Body of pancreas (tissue), 4 donors: Measurements from ENCODE around the gene COX8A. TPM values are rescaled to one million over a fixed set of nuclear protein-coding genes. Genes with fewer than 3 reads are reported as not detected.

Experiments used
- ATAC-seq: fragments of 150-250 bp; one replicate; pipeline ENCODE4 v1.9.1; 2016
- DNase-seq, 4 donors: peaks; one replicate each; pipeline ENCODE4 v3.0.0-alpha.2; 2019
- H3K27ac ChIP-seq, 4 donors: fragments of 200-600 bp; sonication (generic); 1 replicate in 3 of 4; 2 replicates in 1 of 4; pipeline versions ENCODE4 v1.5.1 to v1.6.1; 2016 to 2019; ENCODE audit warnings: mild to moderate bottlenecking in 1 of 4, mixed read lengths in 1 of 4, moderate library complexity in 1 of 4
- H3K27me3 ChIP-seq, 2 donors: fragments of 200-600 bp; sonication (generic); one replicate each; pipeline ENCODE4 v1.6.0; 2016; ENCODE audit warnings: mild to moderate bottlenecking in 1 of 2
- H3K36me3 ChIP-seq, 2 donors: fragments of 200-600 bp; sonication (generic); replicated peaks in 1 of 2; 2 replicates each; pipeline ENCODE4 v1.5.1; 2016; ENCODE audit warnings: low read depth in 2 of 2; ENCODE audit not compliant: insufficient read depth in 1 of 2
- H3K4me1 ChIP-seq: fragments of 200-600 bp; sonication (generic); one replicate; pipeline ENCODE4 v1.6.0; 2016
- H3K4me3 ChIP-seq, 2 donors: fragments of 200-600 bp; sonication (generic); 1 replicate in 1 of 2; 2 replicates in 1 of 2; pipeline ENCODE4 v1.5.1; 2016 to 2019
- H3K9me3 ChIP-seq, 3 donors: fragments of 200-600 bp; sonication (generic); 1 replicate in 2 of 3; 2 replicates in 1 of 3; pipeline ENCODE4 v1.5.1; 2016
- POLR2A ChIP-seq, 3 donors: fragments of 450-650 bp; IDR thresholded peaks; one replicate each; pipeline ENCODE4 v1.6.1; 2016; ENCODE audit warnings: antibody characterized with exemption in 3 of 3, mild to moderate bottlenecking in 2 of 3
- WGBS, 2 donors: methylation state at CpG; one replicate each; pipeline ENCODE4 v1.1.5; 2017; 5-methylcytosine and 5-hydroxymethylcytosine counted together
- intact Hi-C: fragments of 100-400 bp; cut with DNase I; formaldehyde crosslinking; loops from one replicate; pipeline ENCODE4 v1.15.1; 2023
- total RNA-seq, 2 donors: library from RNA; depleted of rRNA; stranded (reverse); fragments of >200 nt; gene quantifications; one replicate each; pipeline ENCODE4 v1.1.0, GENCODE V29; 2016
- TF ChIP-seq, protein P1 (sequence below), 7 experiments: fragments of 450-650 bp in 4 of 7; fragments of 200-600 bp in 3 of 7; sonication (generic) in 3 of 7; IDR thresholded peaks; one replicate each; pipeline ENCODE4 v1.5.1; 2016 to 2019; ENCODE audit warnings: antibody characterized with exemption in 7 of 7

Gene COX8A
- total RNA-seq, 2 donors from 2014 or later: 51.9 to 184 TPM

DNA sequence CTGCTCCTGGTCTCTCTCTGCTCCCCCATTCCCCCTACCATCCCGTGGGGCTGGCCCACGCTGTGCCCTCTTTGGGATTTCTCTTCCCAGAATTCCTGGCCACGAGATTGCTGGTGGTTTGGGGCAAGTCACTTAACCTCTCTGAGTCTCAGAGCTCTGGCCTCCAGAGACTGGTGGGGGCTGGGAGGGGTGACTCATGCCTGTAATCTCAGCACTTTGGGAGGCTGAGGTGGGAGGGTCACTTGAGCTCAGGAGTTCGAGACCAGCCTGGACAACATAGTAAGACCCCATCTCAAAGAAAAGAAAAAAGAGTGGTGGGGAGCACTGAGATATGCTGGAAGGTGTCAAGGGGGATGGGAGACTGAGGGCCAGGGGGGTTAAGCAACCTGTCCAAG lies 30.2 kb downstream of the COX8A start:
- 65 to 72% methylated on average over 4 of the region's 4 CpGs for WGBS, 2 donors
- DNase-seq (peak in 1 of 4 donors; percentile 24), ATAC-seq (no peak)
- Histone ChIP-seq H3K4me3 (no peak overlapping the region), H3K27me3 (no peaks in the 10 kb centered on the region), H3K27ac (peak overlapping the region in 3 of 4 donors; percentile 49 to 72 (median 65)), H3K36me3 (no peaks in the 10 kb centered on the region), H3K9me3 (no peaks in the 10 kb centered on the region), H3K4me1 (peaks cover 70% of the 10 kb centered on the region)
- TF ChIP-seq POLR2A (IDR thresholded peaks at IDR 0.05): no peak
- TF ChIP-seq, protein P1, sequence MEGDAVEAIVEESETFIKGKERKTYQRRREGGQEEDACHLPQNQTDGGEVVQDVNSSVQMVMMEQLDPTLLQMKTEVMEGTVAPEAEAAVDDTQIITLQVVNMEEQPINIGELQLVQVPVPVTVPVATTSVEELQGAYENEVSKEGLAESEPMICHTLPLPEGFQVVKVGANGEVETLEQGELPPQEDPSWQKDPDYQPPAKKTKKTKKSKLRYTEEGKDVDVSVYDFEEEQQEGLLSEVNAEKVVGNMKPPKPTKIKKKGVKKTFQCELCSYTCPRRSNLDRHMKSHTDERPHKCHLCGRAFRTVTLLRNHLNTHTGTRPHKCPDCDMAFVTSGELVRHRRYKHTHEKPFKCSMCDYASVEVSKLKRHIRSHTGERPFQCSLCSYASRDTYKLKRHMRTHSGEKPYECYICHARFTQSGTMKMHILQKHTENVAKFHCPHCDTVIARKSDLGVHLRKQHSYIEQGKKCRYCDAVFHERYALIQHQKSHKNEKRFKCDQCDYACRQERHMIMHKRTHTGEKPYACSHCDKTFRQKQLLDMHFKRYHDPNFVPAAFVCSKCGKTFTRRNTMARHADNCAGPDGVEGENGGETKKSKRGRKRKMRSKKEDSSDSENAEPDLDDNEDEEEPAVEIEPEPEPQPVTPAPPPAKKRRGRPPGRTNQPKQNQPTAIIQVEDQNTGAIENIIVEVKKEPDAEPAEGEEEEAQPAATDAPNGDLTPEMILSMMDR (IDR thresholded peaks at IDR 0.05): no peak
- intact Hi-C loops: no loop called here

DNA sequence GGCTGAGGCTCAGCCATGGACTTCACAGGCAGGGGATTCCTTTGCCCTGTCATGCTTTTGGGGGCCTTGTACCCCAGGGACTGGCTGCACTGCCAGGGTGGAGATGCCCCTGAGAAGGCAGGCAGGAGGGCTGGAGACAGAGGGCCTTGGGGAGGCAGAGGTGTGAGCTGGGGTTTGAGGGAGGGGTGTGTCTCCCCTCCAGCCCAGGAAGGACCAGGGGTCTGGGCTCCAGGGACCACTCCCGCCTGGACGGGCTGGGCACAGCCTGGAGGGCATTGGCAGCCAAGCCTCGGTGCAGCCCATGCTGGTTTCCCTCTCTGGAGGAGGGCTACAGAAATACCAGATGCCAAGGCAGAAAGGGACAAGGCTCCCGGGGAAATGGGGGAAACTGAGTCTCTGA lies 31.3 kb downstream of the COX8A start:
- intact Hi-C loops: no loop called here
- H3K4me3 ChIP-seq: no peak overlapping the region
- H3K27me3 ChIP-seq: no peaks in the 10 kb centered on the region
- no peaks in the 10 kb centered on the region for H3K9me3 ChIP-seq
- H3K36me3 ChIP-seq: no peaks in the 10 kb centered on the region
- no peak for TF ChIP-seq POLR2A (IDR thresholded peaks at IDR 0.05)
- TF ChIP-seq, protein P1 (IDR thresholded peaks at IDR 0.05): no peak
- WGBS, 2 donors: 56 to 86% methylated on average over 1 to 4 of the region's 4 CpGs
- H3K27ac ChIP-seq: peak overlapping the region in 1 of 4 donors; percentile 8
- no peak for ATAC-seq
- H3K4me1 ChIP-seq: peaks cover 59% of the 10 kb centered on the region
- DNase-seq: no peak

DNA sequence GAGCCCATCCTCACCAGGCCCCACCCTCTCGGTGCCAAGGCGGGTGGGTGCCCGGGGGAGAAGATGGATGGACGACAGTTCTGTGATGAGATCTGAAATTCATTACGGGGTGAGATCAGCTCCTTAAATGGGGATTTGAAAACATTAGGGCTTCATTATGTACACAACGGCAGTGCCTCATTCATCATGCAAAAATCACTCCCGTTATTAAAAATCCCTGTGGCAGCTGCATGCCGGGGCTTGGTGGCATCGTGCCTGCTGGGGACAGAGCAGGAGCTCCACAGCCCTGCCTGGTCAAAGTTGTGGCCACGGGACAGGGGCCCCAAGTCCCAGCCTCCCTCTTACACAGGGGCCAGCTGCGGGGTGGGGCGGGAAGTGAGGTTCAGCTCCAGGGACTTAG lies 32.0 kb downstream of the COX8A start:
- Histone ChIP-seq H3K27me3 (no peaks in the 10 kb centered on the region), H3K4me3 (no peak overlapping the region), H3K9me3 (no peaks in the 10 kb centered on the region), H3K4me1 (peaks cover 55% of the 10 kb centered on the region), H3K27ac (peak overlapping the region in 1 of 4 donors; percentile 77), H3K36me3 (no peaks in the 10 kb centered on the region)
- intact Hi-C loops: no loop called here
- no peak for TF ChIP-seq POLR2A (IDR thresholded peaks at IDR 0.05)
- TF ChIP-seq, protein P1 (IDR thresholded peaks at IDR 0.05): no peak
- 63 to 73% methylated on average over 12 of the region's 12 CpGs for WGBS, 2 donors
- DNase-seq (no peak), ATAC-seq (no peak)

DNA sequence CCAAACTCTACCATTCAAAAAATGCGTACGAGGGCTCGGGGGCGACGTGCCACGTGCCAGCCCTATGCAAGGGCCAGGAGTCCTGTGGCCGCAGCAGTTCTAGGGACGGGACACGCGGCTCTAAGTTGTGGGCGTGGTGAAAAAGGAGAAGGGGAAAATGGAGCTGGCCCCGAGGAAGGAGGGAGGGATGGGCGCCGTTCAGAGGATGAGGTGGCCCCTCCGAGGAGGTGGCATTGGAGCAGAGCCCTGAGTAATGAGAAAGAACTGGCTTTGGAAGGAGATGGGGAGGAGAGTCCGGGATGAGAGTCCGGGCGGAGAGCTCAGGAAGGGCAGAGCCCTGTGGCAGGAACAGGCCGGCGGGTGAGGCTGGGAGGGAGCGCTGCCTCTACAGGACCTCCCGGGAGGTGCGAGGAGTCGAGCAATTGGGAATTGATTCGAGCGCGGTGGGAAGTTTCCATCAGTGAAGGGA lies 32.8 kb downstream of the COX8A start:
- ATAC-seq (peak; percentile 13), DNase-seq (no peak)
- Histone ChIP-seq H3K36me3 (no peaks in the 10 kb centered on the region), H3K4me1 (peaks cover 56% of the 10 kb centered on the region), H3K4me3 (no peak overlapping the region), H3K27me3 (no peaks in the 10 kb centered on the region), H3K9me3 (no peaks in the 10 kb centered on the region), H3K27ac (peak overlapping the region; percentile 55 to 77 (median 68))
- intact Hi-C loops: no loop called here
- 30 to 31% methylated on average over 26 to 27 of the region's 27 CpGs for WGBS, 2 donors
- TF ChIP-seq, protein P1 (IDR thresholded peaks at IDR 0.05): no peak

DNA sequence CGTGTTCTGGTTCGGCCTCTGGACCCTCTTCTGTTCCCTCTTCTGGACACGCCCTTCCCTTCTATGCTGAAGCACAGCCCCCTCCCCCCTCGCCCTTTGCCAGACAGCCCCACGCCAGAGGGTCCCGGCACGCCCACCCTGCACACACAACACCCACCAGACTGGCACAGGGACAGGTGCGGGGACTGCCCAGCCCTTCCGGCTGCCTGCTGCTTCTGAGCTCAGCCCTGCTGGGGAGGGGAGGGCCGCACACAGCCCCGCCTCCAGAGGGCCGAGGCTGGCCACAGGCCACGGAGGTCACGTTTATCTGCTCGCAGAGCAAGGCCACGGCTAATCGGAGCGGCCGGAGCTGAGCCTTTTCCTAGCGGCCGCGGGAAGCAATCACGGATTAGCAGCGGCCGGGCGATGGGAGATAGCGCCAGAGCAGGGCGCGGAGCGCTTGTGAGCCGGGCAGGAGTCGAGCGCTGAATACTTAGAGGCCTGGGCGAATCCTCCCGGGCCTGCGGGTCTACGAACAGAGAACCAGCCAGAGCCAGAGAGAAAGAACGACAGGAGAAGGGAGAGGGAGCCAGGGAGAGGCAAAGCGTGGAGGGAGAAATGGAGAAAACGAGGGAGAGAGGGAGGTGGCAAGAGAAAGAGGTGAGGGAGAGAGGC lies 33.3 kb downstream of the COX8A start:
- peak; percentile 83 to 89 (median 88) for DNase-seq
- H3K9me3 ChIP-seq: no peaks in the 10 kb centered on the region
- H3K4me3 ChIP-seq: no peak overlapping the region
- WGBS, 2 donors: 4 to 9% methylated on average over 19 to 40 of the region's 40 CpGs
- peak; percentile 85 for ATAC-seq
- no peaks in the 10 kb centered on the region for H3K36me3 ChIP-seq
- peaks cover 50% of the 10 kb centered on the region for H3K4me1 ChIP-seq
- peak overlapping the region; percentile 55 to 77 (median 68) for H3K27ac ChIP-seq
- TF ChIP-seq, protein P1 (IDR thresholded peaks at IDR 0.05): peak in 6 of 7 experiments; percentile 15 to 69 (median 62)
- TF ChIP-seq POLR2A (IDR thresholded peaks at IDR 0.05): peak; percentile 53 to 81 (median 81)
- intact Hi-C loops: no loop called here
- no peaks in the 10 kb centered on the region for H3K27me3 ChIP-seq
